Endometrium (tissue), 2 donors: ENCODE data around the gene NKD1.
"Not testable (repeated sequence)": the region's sequence is repeated elsewhere in the genome, so short reads cannot be mapped to it uniquely, and the experiment has no call there.

Experiments
- FAIRE-seq: peaks from 2 replicates; lab custom pipeline; 2012; peaks lifted over from hg19 to GRCh38; lab: Jason Lieb, UNC
- donor health status: control.
- donor health status: control.

NKD1 gene, protein sequence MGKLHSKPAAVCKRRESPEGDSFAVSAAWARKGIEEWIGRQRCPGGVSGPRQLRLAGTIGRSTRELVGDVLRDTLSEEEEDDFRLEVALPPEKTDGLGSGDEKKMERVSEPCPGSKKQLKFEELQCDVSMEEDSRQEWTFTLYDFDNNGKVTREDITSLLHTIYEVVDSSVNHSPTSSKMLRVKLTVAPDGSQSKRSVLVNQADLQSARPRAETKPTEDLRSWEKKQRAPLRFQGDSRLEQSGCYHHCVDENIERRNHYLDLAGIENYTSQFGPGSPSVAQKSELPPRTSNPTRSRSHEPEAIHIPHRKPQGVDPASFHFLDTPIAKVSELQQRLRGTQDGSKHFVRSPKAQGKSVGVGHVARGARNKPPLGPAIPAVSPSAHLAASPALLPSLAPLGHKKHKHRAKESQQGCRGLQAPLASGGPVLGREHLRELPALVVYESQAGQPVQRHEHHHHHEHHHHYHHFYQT

DNA sequence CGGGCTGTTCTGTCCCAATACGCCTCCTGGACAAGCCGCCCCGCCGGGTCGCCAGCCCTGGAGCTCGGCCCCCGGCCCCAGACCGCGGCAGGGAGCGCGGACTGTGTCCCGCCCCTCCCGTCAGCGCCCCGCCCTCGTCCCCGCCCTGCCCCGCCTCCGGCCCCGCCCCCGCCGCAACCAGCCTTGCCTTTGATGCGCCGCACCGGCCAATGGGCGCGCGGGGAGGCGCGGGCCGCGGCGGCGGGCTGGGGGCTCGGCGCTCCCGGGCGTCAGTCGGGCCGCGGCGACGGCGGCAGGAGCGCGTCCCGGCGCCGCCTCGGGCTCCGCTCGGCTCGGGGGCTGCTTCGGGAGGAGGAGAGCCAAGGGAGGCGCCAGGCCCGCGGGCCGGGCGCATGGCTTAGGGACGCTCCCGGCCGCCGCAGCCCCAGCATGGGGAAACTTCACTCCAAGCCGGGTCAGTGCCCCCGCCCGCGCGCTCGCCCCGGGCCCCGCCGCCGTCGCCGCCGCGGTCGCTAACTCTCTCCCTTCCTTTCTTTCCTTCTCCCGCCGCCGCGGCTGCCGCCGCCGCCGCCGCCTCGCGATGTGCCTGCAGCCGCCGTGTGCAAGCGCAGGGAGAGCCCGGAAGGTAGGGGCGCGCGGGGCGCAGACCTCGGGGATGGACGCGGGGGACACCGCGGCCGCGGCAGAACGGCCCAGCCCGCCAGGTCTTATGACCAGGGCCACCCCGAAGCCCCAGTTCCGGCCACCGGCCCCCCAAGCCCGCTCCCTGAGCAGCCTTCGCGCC is at the start of gene NKD1:
TSS of gene NKD1 (plus strand) at position 272 of the 784 bp plus-strand sequence. CDS start at position 430, 158 bp downstream.
- FAIRE-seq = no peak

DNA sequence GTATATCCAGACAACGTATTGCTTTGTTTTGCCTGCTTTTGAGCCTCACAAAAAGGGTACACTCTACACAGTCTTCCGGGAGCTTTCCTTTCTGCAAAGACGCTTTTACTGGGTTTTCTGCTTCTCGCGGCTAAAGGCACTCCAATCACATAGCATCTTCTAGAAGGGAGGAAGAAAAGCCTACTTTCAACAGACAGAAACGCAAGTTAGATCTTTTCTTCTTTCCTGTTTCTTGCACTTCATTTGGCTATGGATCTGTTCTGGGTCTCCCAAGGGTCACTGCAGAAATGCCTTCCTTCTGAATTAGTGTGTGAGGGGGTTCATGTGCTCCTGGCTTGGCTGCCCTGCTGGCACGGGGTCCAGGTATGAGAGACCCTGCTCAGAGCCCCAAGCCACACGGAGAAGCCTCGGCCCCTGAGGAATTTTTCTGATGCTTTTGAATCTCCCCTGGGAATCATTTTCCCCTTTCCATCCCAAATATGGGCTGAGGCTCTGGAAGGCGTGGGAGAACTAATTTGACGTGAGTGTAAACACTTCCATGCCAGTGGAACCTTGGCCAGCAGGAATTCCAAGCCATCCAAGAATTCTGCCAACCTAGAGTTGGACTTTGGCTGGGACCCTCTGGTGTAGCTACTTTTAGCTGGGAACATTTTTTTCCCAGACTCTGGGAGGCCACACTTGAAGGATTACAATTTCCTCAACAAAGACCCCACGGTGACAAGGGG is 49.6 kb upstream of the NKD1 start:
- FAIRE-seq = no peak

DNA sequence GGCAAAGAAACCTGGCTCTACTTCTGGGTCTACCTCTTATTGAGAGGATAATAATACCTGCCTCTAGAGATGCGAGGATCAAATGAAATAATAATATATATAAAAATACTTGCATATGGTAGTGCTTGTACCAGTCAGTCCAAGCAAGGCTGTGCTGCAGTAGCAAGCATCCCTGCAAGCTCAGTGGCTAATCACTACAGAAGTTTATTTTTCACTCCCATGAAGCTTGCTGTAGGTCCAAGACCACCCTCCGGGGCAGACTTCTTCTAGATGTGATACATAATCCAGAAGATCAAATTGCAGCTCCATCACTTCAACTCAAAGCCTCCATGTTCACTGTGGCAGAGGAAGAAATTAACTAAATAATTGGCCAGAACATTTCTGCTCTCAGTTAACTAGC is 48.9 kb upstream of the NKD1 start:
- no peak for FAIRE-seq

DNA sequence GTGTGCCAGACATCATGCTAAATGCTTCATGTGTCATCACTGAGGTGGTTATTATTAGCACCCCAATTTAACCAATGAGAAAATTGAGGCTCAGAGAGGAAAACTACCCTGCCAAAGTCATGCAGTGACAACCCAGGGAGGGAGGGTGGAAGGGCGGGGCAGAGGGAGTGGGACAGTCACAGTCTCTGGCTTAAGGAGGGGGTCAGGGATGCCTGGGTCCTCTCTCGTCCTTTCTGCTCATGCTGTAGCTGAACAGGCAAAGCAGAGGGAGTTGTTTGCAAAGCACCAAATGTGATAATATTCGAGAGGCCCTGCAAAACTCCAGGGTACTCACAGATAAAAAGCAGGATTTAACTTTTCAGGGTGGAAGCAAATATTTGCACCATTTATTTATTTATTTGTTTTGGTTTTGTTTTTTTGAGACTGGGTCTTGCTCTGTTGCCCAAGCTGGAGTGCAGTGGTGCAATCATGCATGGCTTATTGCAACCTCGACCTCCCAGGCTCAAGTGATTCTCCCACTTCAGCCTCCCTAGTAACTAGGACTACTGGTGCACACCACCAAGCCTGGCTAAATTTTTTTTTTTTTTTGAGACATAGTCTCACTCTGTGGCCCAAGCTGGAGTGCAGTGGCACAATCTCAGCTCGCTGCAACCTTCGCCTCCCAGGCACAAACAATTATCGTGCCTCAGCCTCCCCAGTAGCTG is 47.9 kb upstream of the NKD1 start:
- no peak for FAIRE-seq

DNA sequence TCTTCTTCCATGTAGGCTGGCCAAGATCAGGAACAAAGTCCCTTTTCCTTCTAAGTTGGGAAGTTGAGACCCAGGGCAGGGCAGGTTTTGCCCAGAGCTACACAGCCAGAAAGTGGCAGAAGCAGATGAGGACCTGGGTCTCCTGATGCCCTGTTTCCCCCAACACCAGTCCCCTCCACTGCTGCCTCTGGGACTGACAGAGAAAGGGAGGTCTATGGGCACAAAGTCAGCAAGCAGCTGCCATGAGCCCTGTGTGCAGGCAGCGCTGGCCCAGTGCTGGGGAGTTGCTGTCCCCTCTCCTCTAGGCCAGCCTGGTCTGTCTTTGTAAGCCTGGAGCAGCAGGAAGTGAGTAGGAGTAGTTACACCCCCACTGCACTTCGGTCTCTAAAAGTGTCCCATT is 46.9 kb upstream of the NKD1 start:
- no peak for FAIRE-seq

DNA sequence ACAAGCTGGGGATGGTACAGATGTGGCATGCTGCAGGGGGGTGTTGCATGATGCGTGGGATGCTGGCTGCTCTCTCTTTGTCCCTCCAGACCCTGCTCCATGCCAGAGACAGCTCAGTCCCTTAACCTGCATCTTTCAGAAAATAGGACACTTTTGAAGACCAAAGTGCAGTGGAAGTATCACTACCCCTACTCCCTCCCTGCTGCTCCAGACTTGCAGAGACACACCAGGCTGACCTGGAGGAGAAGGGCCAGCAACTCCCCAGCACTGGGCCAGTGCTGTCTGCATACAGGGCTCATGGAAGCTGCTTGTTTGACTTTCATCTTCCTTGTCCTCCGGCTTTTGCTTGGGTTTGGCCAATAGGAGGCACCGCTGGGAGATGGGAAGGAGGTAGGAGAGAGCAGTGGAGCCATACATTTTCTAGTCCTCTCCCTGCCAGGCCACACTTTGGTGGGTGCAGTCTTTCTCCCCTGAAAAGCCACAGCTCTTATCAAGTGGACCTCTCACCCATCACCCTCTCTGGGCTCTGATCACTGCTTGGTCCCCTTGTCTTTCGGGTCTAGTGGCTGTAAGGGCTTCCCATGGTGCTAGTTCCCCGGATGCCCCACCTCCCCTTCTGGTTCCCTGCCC is 46.1 kb upstream of the NKD1 start:
- no peak for FAIRE-seq

DNA sequence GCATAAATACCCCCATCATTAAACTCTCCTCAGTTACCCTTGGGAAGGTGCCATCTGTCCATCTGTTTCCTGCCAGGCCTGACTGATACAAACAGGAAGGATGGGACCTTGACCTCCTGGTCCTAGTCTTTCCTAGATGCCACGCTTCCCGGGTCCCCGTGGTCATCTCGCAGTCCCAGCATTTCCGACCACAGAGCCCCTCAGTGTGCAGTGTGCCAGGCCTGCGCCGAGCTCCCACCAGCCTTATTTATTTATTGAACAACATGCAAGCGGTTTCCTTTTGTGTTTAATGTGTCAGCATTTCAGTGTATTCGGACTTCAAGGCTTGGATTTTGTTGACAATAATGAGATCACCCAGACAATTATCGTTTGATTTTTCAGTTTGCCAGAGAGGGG is 45.6 kb upstream of the NKD1 start:
- FAIRE-seq = no peak

DNA sequence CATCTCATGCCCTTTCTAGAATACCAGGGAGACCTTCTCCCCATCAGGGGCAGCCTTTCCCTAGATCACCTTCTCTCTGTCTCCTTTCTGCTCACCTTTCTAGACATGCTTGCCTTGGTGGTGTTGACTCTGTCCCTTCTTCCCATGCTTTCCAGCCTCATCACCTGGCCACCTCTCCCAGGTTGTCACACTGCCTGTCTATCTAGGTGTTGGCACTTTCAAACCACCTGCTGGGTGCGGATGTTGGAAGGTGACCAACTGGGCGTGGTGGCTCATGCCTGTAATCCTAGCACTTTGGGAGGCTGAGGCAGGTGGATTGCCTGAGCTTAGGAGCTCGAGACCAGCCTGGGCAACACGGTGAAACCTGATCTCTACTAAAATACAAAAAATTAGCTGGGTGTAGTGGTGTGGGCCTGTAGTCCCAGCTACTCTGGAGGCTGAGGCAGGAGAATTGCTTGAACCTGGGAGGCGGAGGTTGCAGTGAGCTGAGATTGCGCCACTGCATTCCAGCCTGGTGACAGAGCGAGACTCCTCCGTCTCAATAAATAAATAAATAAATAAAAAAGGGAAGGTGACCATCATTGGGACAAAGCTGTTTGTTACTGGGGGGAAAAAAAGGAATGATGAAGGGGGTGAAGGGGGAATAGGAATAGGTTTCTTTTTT is 44.2 kb upstream of the NKD1 start:
- not testable (repeated sequence) for FAIRE-seq

DNA sequence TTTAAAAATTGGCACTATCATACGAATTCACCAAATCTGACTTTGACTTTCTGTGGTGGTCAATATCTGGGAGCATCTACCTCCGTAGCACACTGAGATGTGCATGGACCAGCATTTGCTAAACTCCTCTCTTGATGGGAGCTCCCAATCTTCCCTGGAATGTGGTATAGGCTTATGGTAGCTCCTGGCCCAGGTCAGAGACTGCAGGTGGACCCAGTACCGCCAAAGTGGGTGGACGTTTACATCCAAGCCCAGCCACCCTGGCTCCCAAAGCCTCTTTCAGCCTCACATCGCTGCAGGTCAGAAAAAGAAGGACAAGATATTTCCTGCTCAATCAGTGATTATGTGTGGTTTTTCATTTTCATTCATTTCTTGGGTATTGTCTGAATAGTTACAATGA is 43.1 kb upstream of the NKD1 start:
- no peak for FAIRE-seq

DNA sequence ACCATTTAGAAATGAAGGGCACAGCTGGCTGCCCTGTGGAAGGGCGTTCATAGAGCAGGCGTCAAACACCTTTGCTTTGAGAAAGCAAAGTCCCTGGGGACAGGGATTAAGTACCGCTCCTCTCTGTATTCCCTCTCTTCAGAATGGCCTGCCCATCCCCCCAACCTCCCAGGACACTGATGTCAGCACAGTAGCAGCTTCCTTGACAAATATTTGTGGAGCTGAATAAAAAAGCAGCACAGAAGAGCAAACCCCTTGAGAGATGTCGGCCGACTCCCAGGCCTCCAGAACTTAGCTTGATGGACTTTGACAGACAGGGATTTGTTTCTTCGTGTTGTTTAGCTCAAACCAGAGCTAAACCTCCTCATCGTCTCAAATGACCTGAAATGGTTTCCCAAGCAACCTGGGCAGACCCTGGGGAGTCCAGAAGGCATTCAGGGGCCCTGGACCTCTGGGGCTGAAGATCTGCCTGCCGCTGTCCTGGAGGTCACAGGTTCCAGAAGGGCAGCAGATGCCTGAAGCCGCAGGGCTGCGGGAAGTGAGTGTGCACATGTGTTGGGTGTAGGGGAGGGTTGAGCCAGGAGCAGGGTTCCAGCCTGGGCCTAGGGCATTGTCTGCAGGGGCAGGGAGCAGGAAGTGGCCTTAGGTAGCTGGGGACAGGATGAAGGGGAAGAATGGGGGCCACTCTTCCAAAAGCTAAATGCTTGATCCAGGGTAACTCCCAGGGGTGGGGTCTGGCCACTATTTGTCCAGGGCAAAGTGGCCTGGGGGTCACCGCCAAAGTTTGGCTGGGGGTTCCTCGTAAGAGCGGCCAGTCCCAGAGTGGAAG is 42.3 kb upstream of the NKD1 start:
- no peak for FAIRE-seq

DNA sequence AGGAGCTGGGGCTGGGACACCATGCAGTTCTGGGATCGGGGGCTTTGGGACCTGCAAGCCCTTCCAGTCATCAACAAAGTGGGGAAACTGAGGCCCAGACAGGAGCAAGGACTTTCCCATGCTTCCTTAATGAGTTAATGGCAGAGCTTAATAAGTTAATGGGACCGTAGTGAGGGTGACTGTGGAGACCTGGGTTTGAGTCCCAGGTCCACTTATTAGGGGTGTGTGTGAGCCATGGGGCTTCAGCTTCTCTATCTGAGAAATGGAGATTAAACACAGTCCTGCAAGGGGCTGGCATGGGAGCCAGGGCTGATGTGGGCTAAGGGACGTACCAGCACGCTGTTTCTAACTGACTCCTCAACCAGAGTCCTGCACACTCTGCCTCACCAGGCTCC is 41.7 kb upstream of the NKD1 start:
- FAIRE-seq = no peak

DNA sequence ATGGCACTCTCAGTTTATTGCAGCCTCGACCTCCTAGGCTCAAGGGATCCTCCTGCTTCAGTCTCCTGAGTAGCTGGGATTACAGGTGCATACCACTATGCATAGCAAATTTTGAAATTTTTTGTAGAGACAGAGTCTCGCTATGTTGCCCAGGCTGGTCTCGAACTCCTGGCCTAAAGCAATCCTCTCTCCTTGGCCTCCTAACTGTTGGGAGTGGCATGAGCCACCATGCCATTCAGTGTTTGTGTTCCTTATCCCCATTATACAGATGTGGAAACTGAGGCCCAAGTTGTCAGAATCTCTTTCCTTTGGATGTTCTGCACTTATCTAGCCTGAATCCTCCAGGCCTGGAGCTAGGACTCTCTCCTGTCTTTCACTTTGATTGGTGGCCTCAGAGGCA is 40.8 kb upstream of the NKD1 start:
- no peak for FAIRE-seq

DNA sequence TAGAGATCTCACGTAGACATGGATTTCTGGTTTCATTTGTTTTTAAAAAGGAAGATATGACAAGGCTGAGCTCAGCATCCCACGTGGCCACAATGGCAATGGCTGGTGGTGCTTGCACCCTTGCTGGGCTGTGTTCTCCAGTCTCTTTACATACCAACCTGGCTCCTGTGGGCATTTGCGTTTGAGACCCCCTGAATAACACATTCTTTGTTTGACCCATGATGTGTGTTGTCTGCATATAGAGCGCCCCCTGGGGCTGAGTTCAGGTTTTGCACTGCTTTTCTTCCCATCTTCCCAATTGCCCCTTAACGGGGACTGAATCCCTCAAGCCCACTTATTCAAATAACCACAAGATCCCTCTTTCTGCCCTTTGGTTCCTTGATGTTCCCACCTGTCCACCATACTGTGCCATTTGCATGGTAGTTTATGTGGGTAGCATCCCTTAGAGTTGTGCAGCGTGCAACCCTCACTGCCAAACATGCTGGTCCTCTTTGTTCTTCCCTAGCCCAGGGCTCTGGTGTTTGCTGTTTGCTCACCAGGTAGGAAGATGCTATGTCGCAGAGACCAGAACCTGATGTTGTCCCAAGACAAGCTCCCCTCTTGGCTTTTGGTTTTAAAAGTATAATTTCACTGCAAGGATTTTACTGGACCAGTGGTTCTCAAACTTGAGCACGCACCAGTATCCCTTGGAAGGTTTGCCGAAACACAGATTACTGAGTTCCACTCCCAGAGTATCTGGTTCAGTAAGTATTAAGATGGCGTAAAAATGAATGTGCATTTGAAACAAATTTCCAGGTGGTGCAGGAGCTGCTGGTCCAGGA is 38.5 kb upstream of the NKD1 start:
- FAIRE-seq = no peak

DNA sequence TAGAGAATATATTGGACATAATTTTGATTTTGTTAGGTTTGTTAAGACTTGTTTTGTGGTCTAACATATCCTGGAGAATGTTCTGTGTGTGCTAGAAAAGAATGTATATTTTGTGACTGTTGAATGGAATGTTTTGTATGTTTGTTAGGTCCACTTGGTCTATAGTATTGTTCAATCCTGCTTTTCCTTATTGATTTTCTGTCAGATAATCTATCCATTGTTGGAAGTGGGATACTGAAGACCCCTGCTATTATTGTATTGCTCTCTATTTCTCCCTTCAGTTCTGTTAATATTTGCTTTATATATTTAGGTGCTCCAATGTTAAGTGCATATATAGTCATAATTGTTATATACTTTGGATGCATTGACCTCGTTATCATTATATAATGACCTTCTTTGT is 33.0 kb upstream of the NKD1 start:
- no peak for FAIRE-seq

DNA sequence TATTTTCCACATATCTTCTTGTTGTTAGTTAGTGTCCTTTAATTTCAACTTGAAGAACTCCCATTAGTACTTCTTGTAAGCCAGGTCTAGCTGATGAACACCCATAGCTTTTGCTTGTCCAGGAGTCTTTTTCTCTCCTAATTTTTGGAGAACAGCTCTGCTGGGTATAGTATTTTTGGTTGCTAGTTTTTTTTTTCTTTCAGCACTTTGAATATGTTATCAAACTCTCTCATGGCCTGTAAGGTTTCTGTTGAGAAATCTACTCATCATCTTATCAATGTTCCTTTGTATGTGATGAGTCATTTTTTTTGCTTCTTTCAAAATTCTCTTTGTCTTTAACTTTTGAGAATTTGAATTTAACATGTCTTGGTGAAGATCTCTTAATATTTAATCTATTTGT is 31.8 kb upstream of the NKD1 start:
- FAIRE-seq = no peak

DNA sequence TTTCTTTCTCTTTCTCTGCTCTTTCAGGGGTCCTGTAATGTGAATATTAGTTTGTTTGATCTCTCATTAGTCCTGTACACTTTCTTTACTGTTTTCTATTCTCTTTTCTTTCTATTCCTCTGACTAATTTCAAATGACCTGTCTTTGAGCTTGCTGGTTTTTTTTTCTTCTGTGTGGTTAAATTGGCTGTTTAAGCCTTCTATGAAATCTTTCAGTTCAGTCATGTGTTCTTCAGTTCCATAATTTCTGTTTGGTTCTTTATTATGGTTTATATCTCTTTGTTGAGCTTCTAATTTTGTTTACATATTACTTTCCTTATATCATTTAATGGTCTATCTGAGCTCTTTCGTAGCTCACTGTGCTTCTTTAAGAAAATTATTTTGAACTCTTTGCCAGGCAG is 31.3 kb upstream of the NKD1 start:
- FAIRE-seq = no peak

DNA sequence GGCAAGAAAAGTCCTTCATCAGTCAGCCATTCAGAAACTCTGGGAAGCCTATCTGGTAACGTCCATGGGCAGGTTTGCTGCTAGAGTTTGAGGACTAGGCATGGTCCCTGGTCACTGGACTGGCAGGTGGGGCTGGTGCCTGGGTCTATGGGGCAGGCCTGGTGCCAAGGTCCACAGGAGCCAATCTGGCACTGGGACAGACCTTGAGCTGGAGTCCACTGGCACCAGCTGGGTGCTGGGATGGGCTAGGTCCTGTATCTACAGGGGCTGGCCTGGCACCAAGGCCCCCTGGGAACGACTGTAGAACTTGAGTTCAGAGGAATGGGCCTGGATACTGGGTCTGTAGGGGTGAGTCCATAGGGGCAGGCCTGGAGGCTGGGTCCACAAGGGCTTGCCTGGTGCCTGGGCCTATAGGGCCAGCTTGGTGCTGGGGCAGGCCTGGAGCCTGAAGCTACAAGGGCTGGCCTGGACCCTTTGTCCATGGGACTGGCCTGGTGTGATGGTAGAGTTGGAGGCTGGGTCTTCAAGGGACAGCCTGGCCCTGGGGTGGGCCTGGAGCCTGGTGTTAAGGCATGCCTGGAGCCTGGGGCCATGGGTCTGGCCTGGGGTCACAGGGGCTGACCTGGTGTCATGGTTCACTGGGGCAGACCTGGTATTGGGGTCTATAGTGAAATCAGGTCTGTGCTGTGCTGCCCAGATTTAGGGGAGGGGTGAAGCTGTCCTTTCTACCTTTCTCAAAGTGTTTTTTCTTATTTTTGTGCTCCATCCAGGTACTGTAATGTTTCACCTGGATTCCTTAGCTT is 30.5 kb upstream of the NKD1 start:
- no peak for FAIRE-seq

DNA sequence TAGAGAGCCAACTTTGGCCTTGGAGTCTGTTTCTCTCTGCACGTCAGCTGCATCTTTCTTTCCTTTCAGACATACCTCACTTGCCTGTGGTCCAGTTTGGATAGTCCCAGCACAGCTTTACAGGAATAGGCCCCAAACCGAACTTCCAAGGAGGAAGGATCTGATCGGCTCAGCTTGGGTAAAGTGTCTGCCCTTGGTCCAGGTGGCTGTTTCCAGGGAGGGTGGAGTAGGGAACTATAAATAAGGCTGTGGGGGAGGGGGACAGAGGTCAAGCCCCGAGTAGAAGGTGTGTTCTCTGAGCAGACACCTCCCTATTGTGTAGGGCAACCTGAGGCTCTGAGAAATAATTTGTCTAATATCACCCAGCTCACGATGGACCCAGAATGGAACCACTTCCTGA is 29.2 kb upstream of the NKD1 start:
- no peak for FAIRE-seq
